Right renal pelvis (tissue), 4 donors: ENCODE data around the gene PPIF. TPM values are rescaled to one million over a fixed set of nuclear protein-coding genes. Genes with fewer than 3 reads are reported as not detected.

Experiments
- DNase-seq, 4 donors: peaks; one replicate each; pipeline ENCODE4 v3.0.0-alpha.2; 2013; ENCODE audit warnings: low read depth in 4 of 4, low spot score in 3 of 4, missing footprints in 1 of 4
- polyA plus RNA-seq, 4 donors: library from polyadenylated mRNA; unstranded; fragments of 120-200 nt; gene quantifications; one replicate each; pipeline ENCODE4 v1.2.1, GENCODE V29; 2013; ENCODE audit not compliant: insufficient read length in 4 of 4

Gene PPIF
- polyA plus RNA-seq, 4 donors = 67.4 to 73.9 (median 69.2) TPM

GRCh38 chr10:79397575-79398303 lies 50.5 kb downstream of the PPIF start:
- DNase-seq = no peak

GRCh38 chr10:79398642-79399041 lies 51.4 kb downstream of the PPIF start:
- no peak for DNase-seq

- peak in 3 of 4 donors; percentile 61 to 72 (median 63) for DNase-seq
These were observed 52.1 kb downstream of the PPIF start for GRCh38 chr10:79399223-79399831.

- no peak for DNase-seq
These were observed 53.1 kb downstream of the PPIF start for GRCh38 chr10:79400146-79401004.

- no peak for DNase-seq
These were observed 54.0 kb downstream of the PPIF start for GRCh38 chr10:79401015-79401921.

- no peak for DNase-seq
These were observed 55.3 kb downstream of the PPIF start for GRCh38 chr10:79402625-79402946.

- no peak for DNase-seq
These were observed 55.7 kb downstream of the PPIF start for GRCh38 chr10:79402951-79403350.

GRCh38 chr10:79403441-79404230 lies 56.4 kb downstream of the PPIF start:
- no peak for DNase-seq

GRCh38 chr10:79404231-79404609 lies 57.0 kb downstream of the PPIF start:
- DNase-seq = no peak

- no peak for DNase-seq
These were observed 57.4 kb downstream of the PPIF start for GRCh38 chr10:79404690-79405131.

Other genes starting within 250 kb of the PPIF start
- gene ZCCHC24, start 98.2 kb downstream of the PPIF start, polyA plus RNA-seq = 10 to 100 TPM; 25.4 to 27.9 (median 26.1) TPM
- gene EIF5AL1, start 165.1 kb downstream of the PPIF start, polyA plus RNA-seq = 1 to 10 TPM in 2 of 4 donors, under 1 TPM in 2; 0.89 to 5.8 (median 2.2) TPM
- under 1 TPM in 1 of 4 donors, not detected in 3; 0.05 TPM for gene SFTPA2, start 212.9 kb downstream of the PPIF start, polyA plus RNA-seq